GM10266 (cell line): Measurements from ENCODE around the gene ABCA8.

Experiments
- DNase-seq: peaks from one replicate; pipeline ENCODE4 v3.0.0; 2012; ENCODE audit errors: extremely low spot score
- CTCF ChIP-seq: IDR thresholded peaks from 2 replicates; pipeline ENCODE4 v1.5.1; 2012; ENCODE audit warnings: mild to moderate bottlenecking, low read depth; ENCODE audit not compliant: control insufficient read depth, insufficient read depth; ENCODE audit errors: missing control alignments

ABCA8 gene

GRCh38 chr17:68867759-68868516, 87.3 kb downstream of the ABCA8 start:
- TF ChIP-seq CTCF, result no peak
- no peak for DNase-seq

GRCh38 chr17:68865584-68865983, 89.6 kb downstream of the ABCA8 start:
- no peak for TF ChIP-seq CTCF
- no peak for DNase-seq

- no peak for TF ChIP-seq CTCF
- no peak for DNase-seq
Measured at GRCh38 chr17:68863091-68863652, 92.0 kb downstream of the ABCA8 start.

GRCh38 chr17:68861602-68862001, 93.6 kb downstream of the ABCA8 start:
- DNase-seq, result no peak
- no peak for TF ChIP-seq CTCF

GRCh38 chr17:68860941-68861340, 94.3 kb downstream of the ABCA8 start:
- no peak for DNase-seq
- TF ChIP-seq CTCF, result no peak

GRCh38 chr17:68854452-68854851, 100.7 kb downstream of the ABCA8 start:
- TF ChIP-seq CTCF, result no peak
- no peak for DNase-seq

GRCh38 chr17:68853439-68853838, 101.8 kb downstream of the ABCA8 start:
- DNase-seq, result no peak
- TF ChIP-seq CTCF, result no peak
